Ramos (cell line): Measurements from ENCODE around the gene NR2F1-AS1.
"Not testable (repeated sequence)": the region's sequence is repeated elsewhere in the genome, so short reads cannot be mapped to it uniquely, and the experiment has no call there.

Experiments used
- in situ Hi-C: fragments of 300-500 bp; cut with MboI; formaldehyde crosslinking; loops from one replicate; pipeline ENCODE4 v1.14.3; 2022; ENCODE audit warnings: low sequenced_read_pairs; ENCODE audit not compliant: unreplicated experiment

NR2F1-AS1 gene

DNA sequence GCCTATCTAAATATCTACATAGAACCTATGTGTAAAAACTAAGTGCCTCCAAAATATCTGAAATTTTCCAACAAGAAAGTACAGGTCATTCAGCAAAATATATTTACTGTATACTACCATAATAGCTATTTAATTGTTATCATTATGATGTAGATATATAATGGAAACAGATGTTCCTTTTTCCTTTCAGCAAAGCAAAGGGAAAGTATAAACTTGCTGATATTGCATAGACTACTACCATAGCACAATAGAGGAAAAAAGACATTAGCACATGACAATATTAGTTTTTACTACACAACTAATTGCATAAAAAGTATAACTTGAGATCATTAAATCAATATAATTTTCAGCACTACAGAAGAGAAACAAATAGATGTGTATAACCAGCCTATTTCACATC, 14.9 kb downstream of the NR2F1-AS1 start:
- in situ Hi-C loops: no loop called here

- in situ Hi-C loops: no loop called here
Observed at GRCh38 chr5:93557021-93557604, 23.9 kb downstream of the NR2F1-AS1 start.

- in situ Hi-C loops: not testable (repeated sequence)
Observed at GRCh38 chr5:93549594-93549993, 31.4 kb downstream of the NR2F1-AS1 start.

DNA sequence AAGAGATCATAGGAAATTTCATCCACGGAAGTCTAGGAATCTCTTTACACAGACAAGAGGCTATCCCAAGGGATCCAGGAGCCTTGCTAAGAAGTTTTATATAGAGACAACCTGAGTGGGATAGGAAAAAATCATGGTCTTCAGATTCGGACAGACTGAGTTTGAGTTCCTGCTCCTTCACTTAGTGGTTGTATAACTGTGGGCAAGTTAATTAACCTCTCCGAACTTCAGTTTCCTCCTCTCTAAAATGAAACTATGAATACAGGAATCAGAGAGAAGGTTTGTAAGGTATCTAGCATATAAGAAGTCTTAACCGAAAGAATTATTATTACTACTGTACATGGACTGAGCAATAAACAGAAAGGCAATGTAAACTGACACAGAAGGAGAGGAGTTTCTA, 35.1 kb downstream of the NR2F1-AS1 start:
- in situ Hi-C loops: no loop called here

DNA sequence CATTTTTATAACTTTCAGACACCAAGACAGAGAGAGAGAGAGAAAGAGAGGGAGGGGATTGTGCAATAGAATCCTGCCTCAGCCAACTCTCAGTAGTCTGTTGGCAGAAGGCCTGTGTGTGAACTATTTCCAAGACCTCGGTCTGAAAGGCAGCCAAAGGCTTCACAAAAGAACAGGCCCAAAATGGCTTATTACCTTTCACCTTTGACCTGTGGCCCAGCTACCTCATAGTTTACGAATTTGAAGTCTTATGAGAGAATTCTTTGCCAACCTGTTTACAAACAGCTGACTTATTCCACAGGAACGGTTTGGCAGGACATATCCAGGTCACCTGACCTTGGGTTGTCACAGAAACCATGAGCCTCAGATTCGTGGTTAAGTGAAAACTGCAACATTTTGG, 48.6 kb downstream of the NR2F1-AS1 start:
- in situ Hi-C loops: no loop called here

GRCh38 chr5:93521815-93522214, 59.2 kb downstream of the NR2F1-AS1 start:
- in situ Hi-C loops: not testable (repeated sequence)

DNA sequence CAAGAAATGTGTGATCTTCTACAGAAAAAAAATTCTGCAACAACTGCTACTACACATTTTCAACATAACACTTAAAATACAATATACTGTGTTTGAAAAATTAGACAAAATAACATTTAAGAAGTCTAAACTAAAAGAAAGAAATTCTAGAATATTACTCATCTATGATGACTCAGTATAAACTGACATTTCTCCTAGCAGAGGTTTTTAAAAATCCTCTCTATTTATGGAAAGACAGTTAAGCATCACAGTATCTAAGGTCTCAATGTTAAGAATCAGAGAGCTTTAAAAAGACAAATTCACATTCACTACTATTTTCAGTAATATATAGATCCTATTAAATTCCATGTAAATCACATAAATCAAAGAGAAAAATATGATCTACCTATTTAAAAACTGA, 61.3 kb downstream of the NR2F1-AS1 start:
- in situ Hi-C loops: no loop called here

GRCh38 chr5:93517828-93518227, 63.2 kb downstream of the NR2F1-AS1 start:
- in situ Hi-C loops: no loop called here

GRCh38 chr5:93513298-93513697, 67.7 kb downstream of the NR2F1-AS1 start:
- in situ Hi-C loops: no loop called here

DNA sequence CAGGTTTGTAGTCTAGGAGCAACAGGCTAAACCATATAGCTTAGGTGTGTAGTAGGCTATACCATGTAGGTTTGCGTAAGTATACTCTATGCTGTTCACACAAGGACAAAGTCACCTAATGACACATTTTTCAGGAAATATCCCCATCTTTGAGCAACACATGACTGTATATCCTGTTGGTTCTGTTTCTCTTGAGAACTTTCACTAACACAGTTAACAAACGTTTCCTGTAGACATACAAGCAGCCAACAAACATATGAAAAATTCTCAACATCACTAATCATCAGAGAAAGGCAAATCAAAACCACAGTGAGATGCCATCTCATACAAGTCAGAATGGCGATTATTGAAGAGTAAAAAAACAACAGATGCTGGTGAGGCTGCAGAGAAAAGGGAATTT, 68.2 kb downstream of the NR2F1-AS1 start:
- in situ Hi-C loops: no loop called here

DNA sequence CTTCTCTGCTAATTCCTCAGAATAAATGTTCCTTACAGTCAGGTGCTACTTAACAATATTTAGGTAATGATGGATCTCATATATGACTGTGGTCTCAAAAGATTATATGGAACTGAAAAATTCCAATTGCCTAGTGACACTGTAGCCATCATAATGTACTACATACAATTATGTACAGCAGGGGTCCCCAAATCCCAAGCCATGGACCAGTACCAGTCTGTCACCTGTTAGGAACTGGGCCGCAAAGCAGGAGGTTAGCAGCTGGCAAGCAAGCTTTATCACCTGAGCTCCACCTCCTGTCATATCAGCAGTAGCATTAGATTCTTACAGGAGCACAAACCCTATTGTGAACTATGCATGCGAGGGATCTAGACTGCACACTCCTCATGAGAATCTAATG, 69.6 kb downstream of the NR2F1-AS1 start:
- in situ Hi-C loops: no loop called here

DNA sequence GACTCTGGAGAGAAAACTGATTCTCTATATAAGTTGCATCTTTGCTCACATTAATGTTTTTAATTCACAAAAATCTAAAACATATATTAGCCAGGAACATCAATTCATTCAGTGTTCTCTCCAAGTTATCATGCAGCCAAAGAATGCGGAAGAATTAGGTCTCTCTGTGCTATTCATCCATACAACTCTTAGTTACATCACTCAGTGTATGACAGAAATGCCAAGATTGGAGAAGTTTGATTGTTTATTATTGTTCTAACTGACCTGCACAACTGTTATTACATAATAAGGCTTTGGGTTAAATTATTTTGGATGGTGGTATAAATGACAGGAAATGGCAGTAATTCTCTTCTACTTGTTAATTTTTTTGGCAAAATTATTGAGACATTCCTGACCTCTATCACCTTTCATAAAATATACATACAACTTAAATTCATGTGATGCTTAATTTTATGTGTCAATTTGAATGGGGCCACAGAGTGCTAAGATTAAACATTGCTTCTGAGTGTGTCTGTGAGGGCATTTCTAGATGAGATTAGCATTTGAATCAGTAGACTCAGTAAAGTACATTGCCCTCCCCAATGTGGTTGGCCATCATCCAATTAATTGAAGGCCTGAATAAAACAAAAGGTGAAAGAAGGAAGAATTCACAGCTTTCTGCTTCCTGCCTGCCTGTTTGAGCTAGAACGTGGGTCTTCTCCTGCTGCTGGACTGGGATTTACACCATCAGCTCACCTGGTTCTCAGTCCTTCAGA, 70.2 kb downstream of the NR2F1-AS1 start:
- in situ Hi-C loops: no loop called here

DNA sequence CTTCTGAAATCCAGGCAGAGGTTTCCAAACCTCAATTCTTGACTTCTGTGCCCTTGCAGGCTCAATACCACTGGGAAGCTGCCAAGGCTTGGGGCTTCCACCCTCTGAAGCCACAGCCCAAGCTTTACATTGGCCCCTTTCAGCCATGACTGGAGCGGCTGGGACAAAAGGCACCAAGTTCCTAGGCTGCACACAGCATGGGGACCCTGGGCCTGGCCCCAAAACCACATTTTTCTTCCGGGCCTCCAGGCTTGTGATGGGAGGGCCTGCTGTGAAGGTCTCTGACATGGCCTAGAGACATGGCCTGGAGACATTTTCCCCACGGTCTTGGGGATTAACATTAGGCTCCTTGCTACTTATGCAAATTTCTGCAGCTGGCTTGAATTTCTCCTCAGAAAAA, 75.5 kb downstream of the NR2F1-AS1 start:
- in situ Hi-C loops: not testable (repeated sequence)

- in situ Hi-C loops: no loop called here
Observed at GRCh38 chr5:93503598-93504067, 77.4 kb downstream of the NR2F1-AS1 start.

GRCh38 chr5:93497096-93497495, 83.9 kb downstream of the NR2F1-AS1 start:
- in situ Hi-C loops: no loop called here

- in situ Hi-C loops: no loop called here
Observed at GRCh38 chr5:93479982-93480509, 101.0 kb downstream of the NR2F1-AS1 start.

DNA sequence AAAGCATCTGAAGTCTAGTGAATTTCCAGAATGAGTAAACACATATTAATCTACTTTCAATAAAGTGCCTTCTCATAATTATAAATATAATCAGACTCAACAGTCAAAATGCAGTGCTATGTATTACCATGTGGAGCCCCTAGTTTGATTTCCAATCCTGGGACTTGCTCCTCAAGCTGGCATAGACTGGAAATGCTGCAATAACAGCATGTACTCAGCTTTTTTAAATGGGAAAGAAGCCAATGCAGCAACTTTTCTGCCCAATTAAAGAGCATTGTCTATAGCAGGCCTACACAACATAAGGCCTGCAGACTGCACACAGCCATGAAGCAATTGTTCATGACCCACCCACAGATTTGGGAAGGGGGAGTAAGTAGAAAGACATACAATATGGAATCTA, 103.2 kb downstream of the NR2F1-AS1 start:
- in situ Hi-C loops: no loop called here

GRCh38 chr5:93476251-93476742, 104.7 kb downstream of the NR2F1-AS1 start:
- in situ Hi-C loops: no loop called here

DNA sequence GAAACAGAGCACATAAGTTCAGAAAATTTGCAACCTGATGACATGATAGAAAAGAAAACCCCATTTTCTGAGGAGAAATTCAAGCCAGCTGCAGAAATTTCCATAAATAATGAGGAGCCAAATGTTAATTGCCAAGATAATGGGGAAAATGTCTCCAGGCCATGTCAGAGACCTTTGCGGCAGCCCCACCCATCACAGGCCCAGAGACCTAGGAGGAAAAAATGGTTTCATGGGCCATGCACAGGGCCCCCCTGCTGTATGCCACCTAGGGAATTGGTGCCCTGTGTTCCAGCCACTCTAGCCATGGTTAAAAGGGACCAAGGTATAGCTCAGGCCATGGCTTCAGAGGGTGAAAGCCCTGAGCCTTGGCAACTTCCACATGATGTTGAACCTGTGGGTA, 118.1 kb downstream of the NR2F1-AS1 start:
- in situ Hi-C loops: no loop called here

DNA sequence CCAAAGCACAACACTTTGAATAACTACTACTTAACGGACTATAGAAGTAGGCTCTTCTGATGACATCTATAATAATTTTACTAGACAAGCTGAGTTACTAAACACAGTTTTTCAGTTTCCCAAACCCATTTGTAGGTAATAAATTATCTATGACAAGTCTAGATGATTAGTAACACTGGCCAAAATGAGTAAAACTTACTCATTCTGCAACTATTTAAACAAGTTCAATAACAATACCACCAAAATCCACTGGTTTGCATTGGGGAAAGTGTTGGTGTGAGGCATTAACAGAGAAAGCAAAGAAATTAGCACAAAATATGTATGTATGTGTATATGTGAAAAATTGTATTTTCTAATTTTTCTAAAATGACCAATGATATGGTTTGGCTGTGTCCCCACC, 119.3 kb downstream of the NR2F1-AS1 start:
- in situ Hi-C loops: no loop called here

- in situ Hi-C loops: no loop called here
Observed at GRCh38 chr5:93460286-93460685, 120.7 kb downstream of the NR2F1-AS1 start.

- in situ Hi-C loops: not testable (repeated sequence)
Observed at GRCh38 chr5:93456796-93457195, 124.2 kb downstream of the NR2F1-AS1 start.
